GM23248 (cell line): Measurements from ENCODE around the gene ISOC1.

Experiments used
- EZH2 ChIP-seq: fragments of 200-600 bp; sonication (generic); IDR thresholded peaks from 2 replicates; pipeline ENCODE4 v1.6.1; 2018; ENCODE audit warnings: antibody characterized with exemption, mild to moderate bottlenecking; ENCODE audit not compliant: insufficient read depth, poor library complexity, severe bottlenecking
- EZH2phosphoT487 ChIP-seq: fragments of 200-600 bp; sonication (generic); IDR thresholded peaks from 2 replicates; pipeline ENCODE4 v1.6.1; 2018; ENCODE audit warnings: antibody characterized with exemption, moderate library complexity, mild to moderate bottlenecking, low read depth; ENCODE audit not compliant: insufficient read depth

GRCh38 chr5:129067745-129068144, 26.8 kb upstream of the ISOC1 start:
- TF ChIP-seq EZH2phosphoT487 (no peak), EZH2 (no peak)
